Renal cortex interstitium (tissue), 11 donors: ENCODE results near the gene DHX57. TPM values are rescaled to one million over a fixed set of nuclear protein-coding genes. Genes with fewer than 3 reads are reported as not detected.
A peak's percentile ranks its signal among the peaks of the same experiment; 100 is the strongest.
"Not testable (repeated sequence)": the region's sequence is repeated elsewhere in the genome, so short reads cannot be mapped to it uniquely, and the experiment has no call there.

Experiments used
- DNase-seq, 11 donors: peaks; one replicate each; pipeline ENCODE4 v3.0.0-alpha.2; 2013; ENCODE audit warnings: low read depth in 9 of 11, low spot score in 4 of 11; ENCODE audit errors: extremely low read depth in 1 of 11
- polyA plus RNA-seq, 3 donors: library from polyadenylated mRNA; unstranded; fragments of 120-200 nt; gene quantifications; one replicate each; pipeline ENCODE4 v1.2.1, GENCODE V29; 2013; ENCODE audit not compliant: insufficient read length in 3 of 3

DHX57 gene
- polyA plus RNA-seq, 3 donors, result 35.2 to 44.3 (median 39.5) TPM

DNA sequence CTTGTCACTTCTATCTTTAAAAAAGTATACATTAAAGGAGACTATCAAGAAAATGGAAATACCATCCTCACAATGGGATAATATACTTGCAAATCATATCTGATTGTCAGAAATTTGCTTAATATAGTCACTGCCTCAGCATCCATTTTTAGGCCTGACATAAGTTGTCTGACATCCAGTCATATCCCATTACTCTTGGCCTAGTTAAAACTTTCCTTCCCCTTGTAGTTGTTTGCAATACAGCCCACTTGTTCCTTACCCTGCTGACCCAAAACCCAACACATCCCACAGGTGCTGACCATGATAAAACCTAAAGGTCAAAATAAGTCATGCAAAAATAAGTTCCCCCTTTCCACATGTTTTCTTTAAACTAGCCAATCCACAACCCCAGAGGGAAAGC, 10.3 kb upstream of the DHX57 start:
- no peak for DNase-seq

DNA sequence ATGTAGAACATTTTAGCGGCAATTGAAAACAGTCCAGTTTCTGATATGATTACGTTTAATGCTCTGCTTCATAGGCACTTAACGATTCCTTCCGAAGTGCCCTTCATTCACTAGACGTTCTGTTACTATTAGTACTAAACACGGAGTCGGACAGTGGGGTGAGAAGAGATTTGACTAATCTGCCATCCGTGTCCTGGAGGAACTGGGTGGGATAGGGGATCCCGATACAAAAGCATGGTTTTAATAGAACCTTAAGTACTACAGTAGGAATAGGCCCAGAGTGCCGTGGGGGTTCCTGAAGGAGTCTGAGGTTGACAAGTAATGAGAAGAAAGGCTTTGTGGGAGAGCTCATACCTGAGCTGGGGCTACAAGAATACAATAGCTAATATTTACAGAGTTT, 673 bp upstream of the DHX57 start:
- DNase-seq, result peak in 3 of 11 donors; percentile 2 to 5 (median 4)

DNA sequence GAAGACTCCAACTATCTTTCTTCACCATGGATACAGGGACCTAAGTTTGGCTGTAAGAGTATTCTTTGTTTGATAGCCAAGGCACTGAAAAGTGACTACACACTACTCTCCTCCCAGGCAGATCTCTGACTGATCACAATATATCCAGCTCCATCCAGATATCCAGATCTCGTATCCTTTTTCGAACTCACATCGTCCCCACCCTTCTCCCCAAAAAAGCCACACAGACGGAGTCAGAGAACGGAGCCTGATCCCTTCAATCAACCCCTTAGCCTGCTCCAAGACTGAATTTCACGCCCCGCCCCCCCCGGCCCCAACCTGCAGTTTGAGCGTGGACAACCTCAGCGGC, 533 bp downstream of the DHX57 start:
- peak in 3 of 11 donors; percentile 7 to 19 (median 9) for DNase-seq

DNA sequence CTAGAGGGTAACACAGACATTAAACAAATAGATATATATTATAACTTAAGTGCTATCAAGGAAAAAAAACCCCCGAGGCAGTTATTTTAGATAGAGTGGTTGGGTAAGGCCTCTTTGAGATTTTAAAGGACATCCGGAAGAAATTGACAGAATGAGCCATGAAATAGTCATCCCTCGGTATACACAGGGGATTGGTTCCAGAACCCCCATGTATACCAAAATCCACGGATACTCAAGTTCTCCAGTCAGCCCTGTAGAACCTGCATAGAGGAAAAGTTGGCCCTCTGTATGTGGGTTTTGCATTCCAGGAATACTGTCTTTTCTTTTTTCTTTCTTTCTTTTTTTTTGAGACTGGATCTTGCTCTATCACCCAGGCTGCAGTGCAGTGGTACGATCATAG, 2.0 kb downstream of the DHX57 start:
- no peak for DNase-seq

DNA sequence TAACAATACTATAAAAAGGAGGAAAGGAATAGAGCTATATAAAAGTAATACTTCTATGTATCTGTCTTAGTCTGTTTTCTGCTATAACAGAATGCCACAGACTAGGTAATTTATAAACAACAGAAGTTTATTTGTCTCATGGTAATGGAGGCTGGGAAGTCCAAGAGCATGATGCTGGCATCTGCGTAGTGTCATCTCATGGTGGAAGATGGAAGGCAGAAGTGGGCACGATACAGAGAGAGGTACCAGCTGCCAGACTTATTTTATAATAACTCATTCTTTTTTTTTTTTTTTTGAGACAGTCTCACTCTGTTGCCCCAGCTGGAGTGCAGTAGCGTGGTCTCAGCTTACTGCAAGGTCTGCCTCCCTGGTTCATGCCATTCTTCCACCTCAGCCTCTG, 4.3 kb downstream of the DHX57 start:
- no peak for DNase-seq

DNA sequence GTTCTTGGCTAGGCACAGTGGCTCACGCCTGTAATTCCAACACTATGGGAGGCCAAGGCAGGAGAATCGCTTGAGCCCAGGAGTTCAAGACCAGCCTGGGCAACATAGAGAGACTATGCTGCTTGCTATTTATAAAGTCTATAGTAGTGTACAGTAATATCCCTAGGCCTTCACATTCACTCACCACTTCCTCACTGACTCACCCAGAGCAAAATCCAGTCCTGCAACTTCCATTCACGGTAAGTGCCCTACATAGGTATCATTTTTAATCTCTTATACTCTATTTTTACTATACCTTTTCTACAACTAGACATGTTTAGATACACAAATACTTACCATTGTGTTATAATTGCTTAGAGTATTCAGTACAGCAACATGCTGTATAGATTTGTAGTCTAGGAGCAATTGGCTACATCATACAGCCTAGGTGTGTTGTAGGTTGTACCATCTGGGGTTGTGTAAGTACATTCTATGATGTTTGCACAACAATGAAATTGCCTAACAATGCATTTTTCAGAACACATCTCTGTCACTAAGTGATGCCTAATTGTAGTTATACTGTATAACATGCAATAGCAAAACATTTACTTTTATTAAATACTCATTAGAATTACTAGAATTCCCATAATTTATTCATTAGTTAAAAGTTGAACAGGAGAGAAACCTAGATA, 8.8 kb downstream of the DHX57 start:
- no peak for DNase-seq

DNA sequence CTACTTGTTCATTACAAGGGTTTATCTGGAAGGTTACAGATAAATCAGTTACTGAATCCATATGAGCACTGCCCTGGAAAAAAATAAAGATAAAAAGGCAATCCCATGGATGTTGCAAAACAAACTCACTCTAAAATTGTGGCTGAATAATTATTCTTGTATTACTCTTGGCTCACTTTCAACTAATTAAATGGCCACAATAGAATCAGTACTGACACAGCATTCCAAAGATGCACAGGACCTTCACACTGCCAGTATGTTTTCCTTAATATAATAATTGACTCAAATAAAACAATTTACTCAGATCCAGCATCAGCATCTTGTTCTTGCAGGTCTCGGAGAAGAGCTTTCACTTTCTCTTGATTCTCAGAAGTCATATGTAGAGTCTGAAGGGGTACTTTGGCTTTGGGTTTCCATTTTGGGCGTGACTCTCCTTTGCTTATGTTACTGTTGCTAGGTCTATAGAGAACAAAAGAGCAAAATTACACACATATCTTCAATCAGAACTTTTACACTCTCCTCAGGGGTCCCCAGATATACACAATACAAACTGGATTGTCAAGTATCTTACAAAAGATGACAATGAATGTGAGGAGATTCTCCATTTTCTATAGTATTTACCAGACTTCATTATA, 12.6 kb downstream of the DHX57 start:
- DNase-seq, result no peak

DNA sequence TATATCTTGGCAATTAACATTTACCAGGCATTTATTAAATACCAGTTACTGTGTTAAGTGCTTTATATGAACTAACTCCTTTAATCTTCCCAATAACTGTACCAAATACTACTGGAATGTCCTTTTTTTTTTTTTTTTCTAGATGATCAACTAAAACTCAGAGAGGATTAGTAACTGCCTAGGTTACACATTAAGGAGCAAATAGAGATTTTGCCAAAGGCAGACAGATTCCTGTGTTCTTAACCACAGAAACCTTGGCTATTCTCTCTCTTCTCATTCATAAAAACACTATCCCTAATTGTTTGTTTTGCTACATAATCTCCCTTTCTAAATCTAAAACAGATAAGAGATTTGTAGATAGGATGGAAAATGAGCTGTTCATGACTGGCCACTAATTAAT, 13.3 kb downstream of the DHX57 start:
- DNase-seq, result no peak

DNA sequence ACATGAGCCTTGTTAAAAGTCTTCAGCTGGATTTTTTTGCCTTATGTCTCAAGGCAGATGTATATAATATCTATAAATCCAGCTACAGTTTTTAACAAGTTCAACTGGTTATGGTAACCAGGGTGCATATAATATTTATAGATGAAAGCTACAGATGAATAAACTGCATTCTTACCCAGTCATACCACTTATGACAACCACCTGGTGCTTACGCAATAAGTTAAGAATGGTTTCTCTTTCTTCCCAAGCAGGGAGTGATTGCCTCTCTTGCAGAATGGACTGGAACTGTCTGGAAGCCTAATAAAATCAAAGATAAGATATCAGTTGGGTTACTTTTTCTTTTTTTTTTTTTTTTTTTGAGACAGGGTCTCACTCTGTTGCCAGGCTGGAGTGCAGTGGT, 19.6 kb downstream of the DHX57 start:
- no peak for DNase-seq

DNA sequence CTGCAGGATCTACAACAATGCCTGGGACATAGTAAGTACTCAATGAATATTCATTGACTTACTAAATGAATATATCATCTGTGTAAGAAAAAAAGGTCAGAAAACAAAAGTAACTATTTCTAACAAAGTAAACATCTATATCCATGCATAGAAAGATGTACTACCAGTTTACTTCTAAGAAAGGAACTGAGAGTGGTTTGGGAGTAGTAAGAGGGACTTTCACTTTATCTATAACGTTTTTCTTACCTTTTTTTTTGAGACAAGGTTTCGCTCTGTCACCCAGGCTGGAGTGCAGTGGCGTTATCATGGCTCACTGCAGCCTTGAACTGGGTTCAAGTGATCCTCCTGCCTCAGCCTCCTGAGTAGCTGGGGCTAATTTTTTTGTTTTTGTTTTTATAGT, 25.7 kb downstream of the DHX57 start:
- no peak for DNase-seq

DNA sequence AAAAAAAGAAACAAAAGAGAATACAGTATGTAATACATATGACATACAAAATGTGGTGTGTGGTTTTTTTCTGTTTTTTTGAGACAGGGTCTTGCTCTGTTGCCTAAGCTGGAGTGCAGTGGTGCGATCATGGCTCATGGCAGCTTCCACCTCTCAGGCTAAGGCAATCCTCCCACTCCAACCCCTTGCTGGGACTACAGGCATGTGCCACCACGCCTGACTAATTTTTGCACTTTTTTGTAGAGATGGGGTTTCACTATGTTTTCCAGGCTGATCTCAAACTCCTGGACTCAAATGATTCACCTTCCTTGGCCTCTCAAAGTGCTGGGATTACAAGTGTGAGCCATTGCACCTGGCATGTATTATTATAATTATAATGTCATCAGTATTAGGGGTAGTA, 38.9 kb downstream of the DHX57 start:
- peak in 4 of 11 donors; percentile 5 to 14 (median 7) for DNase-seq

DNA sequence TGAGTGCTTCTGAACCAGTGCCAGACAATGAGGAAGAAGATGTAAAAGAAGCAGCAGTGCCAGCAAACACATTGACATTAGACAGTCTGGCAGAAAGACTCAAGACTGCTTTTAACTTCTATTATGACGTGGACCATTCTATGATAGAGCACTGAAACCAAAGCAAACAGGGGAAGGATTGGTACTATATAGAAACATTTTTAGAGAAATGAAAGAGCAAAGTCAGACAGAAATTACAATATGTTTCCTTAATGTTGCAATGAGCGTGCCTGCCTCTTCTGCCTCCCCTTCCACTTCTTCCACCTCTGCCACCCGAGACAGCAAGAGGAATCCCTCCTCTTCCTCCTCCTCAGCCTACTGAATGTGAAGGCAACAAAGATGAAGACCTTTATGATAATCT, 39.7 kb downstream of the DHX57 start:
- no peak for DNase-seq

DNA sequence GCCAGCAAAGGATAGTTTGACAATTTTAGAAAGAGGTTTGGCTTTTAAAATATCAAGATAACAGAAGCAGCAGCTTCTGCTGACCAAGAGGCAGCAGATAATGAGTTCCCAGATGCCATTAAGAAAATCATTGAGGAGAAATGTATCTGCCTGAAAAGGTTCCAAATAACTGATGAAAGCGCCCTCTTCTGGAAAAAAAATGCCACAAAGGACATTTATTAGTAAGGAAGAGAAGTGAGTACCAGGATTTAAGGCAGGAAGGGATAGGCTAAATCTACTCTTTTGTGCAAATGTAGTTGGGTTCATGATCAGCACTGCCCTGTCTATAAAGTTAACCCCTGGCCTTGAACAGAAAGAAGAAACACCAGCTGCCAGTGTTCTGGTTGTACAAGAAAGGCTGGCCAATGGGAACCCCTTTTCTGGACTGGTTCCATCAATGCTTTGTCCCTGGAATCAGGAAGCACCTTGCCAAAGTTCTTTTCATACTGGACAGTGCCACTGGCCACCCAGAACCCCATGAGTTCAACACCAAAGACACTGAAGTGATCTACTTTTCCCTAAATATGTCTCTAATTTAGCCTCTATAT, 40.6 kb downstream of the DHX57 start:
- no peak for DNase-seq

DNA sequence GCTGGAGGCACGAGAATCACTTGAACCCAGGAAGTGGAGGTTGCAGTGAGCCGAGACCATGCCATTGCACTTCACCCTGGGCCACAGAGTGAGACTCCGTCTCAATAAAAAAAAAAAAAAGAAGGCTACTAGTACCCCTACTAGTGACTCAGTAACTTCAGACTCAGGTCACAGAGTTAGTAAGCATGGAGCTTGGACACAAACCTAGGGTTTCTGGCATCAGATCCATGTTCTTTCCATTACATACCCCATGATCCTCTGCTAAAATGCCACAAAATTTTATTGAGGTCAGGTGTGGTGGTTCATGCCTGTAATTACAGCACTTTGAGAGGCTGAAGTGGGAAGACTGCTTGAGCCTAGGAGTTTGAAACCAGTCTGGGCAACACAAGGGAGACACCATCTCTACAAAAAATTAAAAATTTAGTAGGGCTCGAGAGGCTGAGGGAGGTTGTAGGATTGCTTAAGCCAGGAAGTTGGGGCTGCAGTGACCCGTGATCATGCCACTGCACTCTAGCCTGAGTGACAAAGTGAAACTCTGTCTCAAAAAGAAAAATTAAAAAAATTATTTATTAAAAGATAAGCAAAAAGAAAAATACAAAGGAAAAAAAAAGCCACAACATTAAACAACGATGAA, 45.1 kb downstream of the DHX57 start:
- DNase-seq, result no peak

DNA sequence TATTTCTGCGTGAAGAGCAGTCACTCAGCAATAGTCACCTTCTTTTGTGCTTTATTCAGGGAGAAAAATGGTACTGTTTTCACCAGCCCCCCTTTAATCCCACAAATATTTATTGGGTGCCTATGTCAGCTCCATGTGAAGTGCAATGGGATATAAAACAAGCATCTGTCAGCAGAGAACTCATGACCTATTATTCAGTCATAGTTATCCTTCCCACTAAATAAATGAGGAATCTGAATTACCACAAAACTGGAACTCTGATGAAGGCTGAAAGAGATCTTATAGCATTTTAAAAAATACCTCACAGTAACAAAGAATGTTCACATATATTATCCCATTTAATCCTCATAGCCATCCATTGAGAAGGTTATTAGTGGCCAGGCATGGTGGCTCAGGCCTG, 45.8 kb downstream of the DHX57 start:
- DNase-seq, result no peak

DNA sequence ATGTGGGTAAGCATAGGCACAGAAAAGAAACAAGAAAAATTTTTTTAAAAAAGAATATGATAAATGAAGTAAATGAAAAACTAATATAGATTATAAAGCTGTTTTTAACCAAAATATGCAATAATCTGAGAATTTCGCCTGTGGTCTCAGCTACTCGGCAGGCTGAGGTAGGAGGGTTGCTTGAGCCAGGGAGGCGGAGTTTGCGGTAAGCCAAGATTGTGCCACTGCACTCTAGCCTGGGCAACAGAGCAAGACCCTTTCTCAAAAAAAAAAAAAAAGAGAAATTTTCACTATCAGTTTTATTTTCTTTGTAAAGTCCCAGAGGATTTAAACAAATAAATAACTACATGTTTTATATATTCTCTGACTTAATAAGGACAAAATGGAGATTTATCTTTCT, 47.3 kb downstream of the DHX57 start:
- no peak for DNase-seq

DNA sequence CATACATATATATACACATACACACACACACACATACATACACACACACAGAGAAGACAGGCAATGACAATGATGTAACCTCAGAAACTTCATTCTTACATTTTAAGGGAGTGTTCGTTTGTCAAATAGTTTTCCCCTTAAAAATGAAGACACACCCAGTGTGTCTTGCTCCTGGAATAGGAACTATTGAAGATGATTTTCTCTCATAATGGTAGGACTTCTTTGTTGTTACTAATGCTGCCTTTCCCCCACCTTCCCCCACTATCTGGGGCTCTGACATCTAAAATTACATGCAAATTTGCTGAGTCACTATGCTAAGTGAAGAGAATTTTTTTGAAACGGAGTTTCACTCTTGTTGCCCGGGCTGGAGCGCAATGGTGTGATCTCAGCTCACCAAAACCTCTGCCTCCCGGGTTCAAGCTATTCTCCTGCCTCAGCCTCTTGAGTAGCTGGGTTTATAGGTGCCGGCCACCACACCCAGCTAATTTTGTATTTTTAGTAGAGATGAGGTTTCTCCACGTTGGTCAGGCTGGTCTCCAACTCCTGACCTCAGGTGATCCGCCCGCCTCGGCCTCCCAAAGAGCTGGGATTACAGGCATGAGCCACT, 48.1 kb downstream of the DHX57 start:
- not testable (repeated sequence) for DNase-seq

DNA sequence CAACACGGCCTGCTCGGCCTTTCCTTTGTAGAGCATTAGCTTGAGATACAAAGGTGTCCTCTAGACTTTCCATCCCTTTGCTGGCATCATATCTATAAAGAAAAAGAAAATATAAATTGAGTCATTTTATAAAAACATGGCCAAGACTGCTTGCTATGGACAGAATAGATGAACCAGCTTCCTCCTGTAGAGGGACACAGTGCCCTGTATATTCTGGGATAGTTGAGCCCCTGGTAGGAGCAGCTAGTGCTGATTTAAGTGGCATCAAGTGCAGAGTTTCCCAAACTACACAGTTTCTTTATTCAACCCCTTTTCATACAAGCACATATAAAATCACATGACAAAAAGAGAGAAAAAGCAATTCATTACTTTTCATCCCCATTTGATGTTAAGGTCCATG, 49.8 kb downstream of the DHX57 start:
- DNase-seq, result no peak

DNA sequence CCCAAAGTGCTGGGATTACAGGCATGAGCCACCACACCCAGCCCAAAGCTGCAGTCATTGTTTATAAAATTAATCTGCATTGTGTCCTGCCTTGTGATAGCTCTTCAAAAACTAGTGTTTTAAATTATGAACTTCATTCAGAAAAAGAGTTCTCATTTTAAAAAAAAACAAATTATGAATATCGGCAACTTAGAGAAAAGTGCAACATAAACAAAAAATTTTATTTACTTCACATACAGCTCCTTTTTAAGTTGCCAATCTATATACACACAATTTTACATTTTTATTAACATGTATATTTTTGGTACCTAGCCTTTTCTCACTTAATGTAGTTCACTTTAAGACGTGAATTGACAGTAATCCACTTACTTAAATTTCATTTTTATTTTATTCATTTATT, 50.8 kb downstream of the DHX57 start:
- no peak for DNase-seq

DNA sequence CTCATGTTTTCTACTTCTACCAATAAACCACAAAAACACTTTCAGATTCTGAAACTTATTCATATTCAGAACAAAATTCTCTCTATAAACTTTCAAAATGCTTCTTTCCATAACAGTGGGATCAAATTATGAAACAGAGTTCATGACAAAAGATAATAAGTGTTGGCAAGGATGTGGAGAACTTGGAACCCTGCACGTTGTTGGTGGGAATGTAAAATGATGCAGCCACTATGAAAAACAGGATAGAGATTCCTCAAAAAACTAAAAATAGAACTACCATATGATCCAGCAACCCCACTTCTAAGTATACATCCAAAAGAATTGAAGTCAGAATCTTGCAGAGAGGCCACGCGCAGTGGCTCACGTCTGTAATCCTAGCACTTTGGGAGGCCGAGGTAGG, 52.3 kb downstream of the DHX57 start:
- no peak for DNase-seq
